MCF 10A (cell line): Measurements from ENCODE around the gene TC2N. TPM values are rescaled to one million over a fixed set of nuclear protein-coding genes. Genes with fewer than 3 reads are reported as not detected.

Experiments used
- BruUV-seq: library from RNA; stranded (reverse); fragments of 400-500 nt; replicated peaks from 2 replicates; lab custom pipeline; 2021; lab: Mats Ljungman, UMichigan
- CTCF ChIA-PET: fragments of 300-600 bp; sonication (Branson Sonifier 250); formaldehyde crosslinking; extraction: SDS; loops from one replicate; lab custom pipeline; 2021; ENCODE audit warnings: antibody characterized with exemption, inconsistent platforms; lab: Yijun Ruan, JAX
- POLR2A ChIA-PET: fragments of 300-600, 350-650 bp; sonication (Branson Sonifier 250); formaldehyde crosslinking; extraction: SDS; loops from one replicate; lab custom pipeline; 2020; ENCODE audit warnings: antibody characterized with exemption, inconsistent platforms; lab: Yijun Ruan, JAX
- DNase-seq: peaks from one replicate; pipeline ENCODE4 v3.0.0-alpha.2; 2018; ENCODE audit not compliant: unreplicated experiment
- H3K27ac Mint-ChIP-seq: one replicate; pipeline ENCODE4 v1.8.0; 2022; ENCODE audit warnings: mild to moderate bottlenecking, low read depth, mixed read lengths; ENCODE audit not compliant: unreplicated experiment
- H3K27me3 Mint-ChIP-seq: one replicate; pipeline ENCODE4 v1.8.0; 2022; ENCODE audit warnings: mixed read lengths; ENCODE audit not compliant: insufficient read depth, unreplicated experiment
- H3K36me3 Mint-ChIP-seq: one replicate; pipeline ENCODE4 v1.8.0; 2022; ENCODE audit warnings: mild to moderate bottlenecking, moderate library complexity, mixed read lengths; ENCODE audit not compliant: insufficient read depth, unreplicated experiment
- H3K4me1 Mint-ChIP-seq: one replicate; pipeline ENCODE4 v1.8.0; 2022; ENCODE audit warnings: mixed read lengths; ENCODE audit not compliant: insufficient read depth, unreplicated experiment
- H3K4me3 Mint-ChIP-seq: one replicate; pipeline ENCODE4 v1.8.0; 2022; ENCODE audit warnings: mild to moderate bottlenecking, moderate library complexity, mixed read lengths; ENCODE audit not compliant: unreplicated experiment
- H3K9me3 Mint-ChIP-seq: one replicate; pipeline ENCODE4 v1.8.0; 2022; ENCODE audit warnings: mixed read lengths; ENCODE audit not compliant: unreplicated experiment
- CTCF ChIP-seq: fragments of 200-600 bp; IDR thresholded peaks from one replicate; pipeline ENCODE4 v1.8.0; 2022; ENCODE audit warnings: antibody characterized with exemption, mild to moderate bottlenecking; ENCODE audit not compliant: unreplicated experiment
- intact Hi-C: fragments of 100-400 bp; cut with micrococcal nuclease; formaldehyde crosslinking; loops from 2 replicates; pipeline ENCODE4 v1.14.1; 2022
- total RNA-seq: library from RNA; stranded (reverse); gene quantifications from 2 replicates; pipeline ENCODE4 v1.2.3, GENCODE V29; 2022

TC2N gene
- total RNA-seq, 1 experiment from 2014 or later, result 11.8 TPM

- H3K4me1 Mint-ChIP-seq, result no peaks in the 10 kb centered on the region
- H3K9me3 Mint-ChIP-seq, result no peaks in the 10 kb centered on the region
- no peak overlapping the region for H3K27ac Mint-ChIP-seq
- intact Hi-C loops, result no loop called here
- no peaks in the 10 kb centered on the region for H3K27me3 Mint-ChIP-seq
- DNase-seq, result no peak
- H3K4me3 Mint-ChIP-seq, result no peak overlapping the region
- TF ChIP-seq CTCF, result no peak
- CTCF ChIA-PET, result no interaction called here
- BruUV-seq, result no TSS peak
- peaks cover 6% of the 10 kb centered on the region for H3K36me3 Mint-ChIP-seq
- POLR2A ChIA-PET, result no interaction called here
Measured at GRCh38 chr14:91883753-91884152, 16.4 kb upstream of the TC2N start.

- no TSS peak for BruUV-seq
- no peak for TF ChIP-seq CTCF
- intact Hi-C loops, result no loop called here
- no peaks in the 10 kb centered on the region for H3K27me3 Mint-ChIP-seq
- H3K36me3 Mint-ChIP-seq, result peaks cover 6% of the 10 kb centered on the region
- ChIA-PET CTCF (no interaction called here), POLR2A (interaction anchor here (0.6 to 0.8 kb wide), 2 partner anchors 18 to 45 kb away, joined by 3 read pairs; no protein-coding TSS in a partner anchor)
- DNase-seq, result no peak
- no peaks in the 10 kb centered on the region for H3K4me1 Mint-ChIP-seq
- peak overlapping the region; percentile 12 for H3K27ac Mint-ChIP-seq
- H3K9me3 Mint-ChIP-seq, result no peaks in the 10 kb centered on the region
- no peak overlapping the region for H3K4me3 Mint-ChIP-seq
Measured at GRCh38 chr14:91882776-91883175, 15.4 kb upstream of the TC2N start.

- POLR2A ChIA-PET, result interaction anchor here (0.8 kb wide), 1 partner anchor 18 kb away, joined by 3 read pairs; no protein-coding TSS in a partner anchor
- Mint-ChIP-seq H3K4me3 (no peak overlapping the region), H3K27ac (no peak overlapping the region), H3K9me3 (no peaks in the 10 kb centered on the region), H3K4me1 (no peaks in the 10 kb centered on the region), H3K27me3 (no peaks in the 10 kb centered on the region), H3K36me3 (peaks cover 6% of the 10 kb centered on the region)
- no peak for DNase-seq
- intact Hi-C loops, result no loop called here
- BruUV-seq, result no TSS peak
- TF ChIP-seq CTCF, result no peak
- CTCF ChIA-PET, result no interaction called here
Measured at GRCh38 chr14:91882369-91882768, 15.0 kb upstream of the TC2N start.

GRCh38 chr14:91879196-91879595 is 11.9 kb upstream of the TC2N start:
- H3K4me3 Mint-ChIP-seq, result no peak overlapping the region
- DNase-seq, result no peak
- CTCF ChIA-PET, result interaction anchor here (0.6 to 2.2 kb wide), 3 partner anchors 13 to 229 kb away, joined by 3 to 6 read pairs (median 5); no protein-coding TSS in a partner anchor
- H3K9me3 Mint-ChIP-seq, result no peaks in the 10 kb centered on the region
- no peaks in the 10 kb centered on the region for H3K4me1 Mint-ChIP-seq
- POLR2A ChIA-PET, result no interaction called here
- peaks cover 6% of the 10 kb centered on the region for H3K36me3 Mint-ChIP-seq
- no peaks in the 10 kb centered on the region for H3K27me3 Mint-ChIP-seq
- TF ChIP-seq CTCF, result no peak
- H3K27ac Mint-ChIP-seq, result no peak overlapping the region
- intact Hi-C loops, result no loop called here
- BruUV-seq, result no TSS peak
